GM18951 (cell line): ENCODE results near the gene SDK1.

ENCODE experiments used
- POLR2A ChIP-seq: IDR thresholded peaks from 4 replicates; pipeline ENCODE4 v1.6.1; 2011; ENCODE audit warnings: mild to moderate bottlenecking; ENCODE audit not compliant: insufficient read length, insufficient read depth; ENCODE audit errors: extremely low read depth
- in situ Hi-C: fragments of 300-500 bp; cut with MboI; formaldehyde crosslinking; loops from one replicate; pipeline ENCODE4 v1.12.0; 2022; ENCODE audit warnings: low sequenced_read_pairs, mixed read lengths, inconsistent platforms; ENCODE audit not compliant: unreplicated experiment

The SDK1 gene

GRCh38 chr7:3279147-3279818 is 21.8 kb upstream of the SDK1 start:
- no peak for TF ChIP-seq POLR2A
- in situ Hi-C loops: no loop called here

- in situ Hi-C loops: no loop called here
Measured at GRCh38 chr7:3280445-3280844, 20.6 kb upstream of the SDK1 start.

GRCh38 chr7:3280946-3281656 is 20.0 kb upstream of the SDK1 start:
- TF ChIP-seq POLR2A: no peak
- in situ Hi-C loops: no loop called here

More at GRCh38 chr7:3280445-3280844, 20.6 kb upstream of the SDK1 start:
- TF ChIP-seq POLR2A: no peak

- TF ChIP-seq POLR2A: no peak
- in situ Hi-C loops: no loop called here
Measured at GRCh38 chr7:3282457-3282856, 18.6 kb upstream of the SDK1 start.

- in situ Hi-C loops: no loop called here
Measured at GRCh38 chr7:3283130-3283704, 17.8 kb upstream of the SDK1 start.

GRCh38 chr7:3285652-3286051 is 15.4 kb upstream of the SDK1 start:
- in situ Hi-C loops: no loop called here
- TF ChIP-seq POLR2A: no peak

More at GRCh38 chr7:3283130-3283704, 17.8 kb upstream of the SDK1 start:
- no peak for TF ChIP-seq POLR2A

GRCh38 chr7:3289996-3290395 is 11.1 kb upstream of the SDK1 start:
- in situ Hi-C loops: no loop called here
- no peak for TF ChIP-seq POLR2A

- TF ChIP-seq POLR2A: no peak
- in situ Hi-C loops: no loop called here
Measured at GRCh38 chr7:3292694-3293093, 8.4 kb upstream of the SDK1 start.

GRCh38 chr7:3294432-3295100 is 6.5 kb upstream of the SDK1 start:
- no peak for TF ChIP-seq POLR2A
- in situ Hi-C loops: no loop called here

GRCh38 chr7:3297105-3297819 is 3.8 kb upstream of the SDK1 start:
- in situ Hi-C loops: no loop called here
- TF ChIP-seq POLR2A: no peak

- TF ChIP-seq POLR2A: no peak
- in situ Hi-C loops: loop anchor here (25.0 kb wide), 1 partner anchor 587 kb away; no protein-coding TSS in a partner anchor
Measured at GRCh38 chr7:3300221-3300650, 816 bp upstream of the SDK1 start.

- in situ Hi-C loops: loop anchor here (25.0 kb wide), 1 partner anchor 586 kb away; no protein-coding TSS in a partner anchor
- no peak for TF ChIP-seq POLR2A
Measured at GRCh38 chr7:3301449-3301731, 338 bp downstream of the SDK1 start.
